Stimulated activated CD4-positive, alpha-beta T cell treated with anti-CD3 and anti-CD28 coated beads, Interleukin-4, amount 100 ng/mL, for 4 hours (primary cell): ENCODE results near the gene RAB6B.

Source experiments
- DNase-seq, 2 experiments: peaks; one replicate each; pipeline ENCODE4 v3.0.0-alpha.2; 2020

The RAB6B gene

DNA sequence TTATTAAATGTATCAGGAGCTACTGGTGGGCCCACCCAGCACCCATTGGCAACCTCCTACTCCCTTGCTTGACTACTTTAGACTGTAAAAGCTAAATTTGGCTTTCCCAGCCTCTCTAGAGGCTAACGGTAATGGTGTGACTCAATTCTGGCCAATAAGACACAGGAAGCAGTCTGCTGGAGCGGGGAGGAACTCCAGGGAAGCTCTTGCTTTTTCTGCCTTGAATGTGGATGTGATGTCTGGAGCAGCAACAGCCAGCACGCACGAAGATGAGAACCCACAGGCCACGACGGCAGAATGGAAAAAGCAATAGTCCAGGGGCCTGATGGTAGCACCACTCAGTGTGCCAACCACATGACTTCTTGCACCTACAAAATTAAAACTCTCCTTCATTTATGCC, 39.9 kb downstream of the RAB6B start:
- no peak for DNase-seq

GRCh38 chr3:133855002-133855370, 40.7 kb downstream of the RAB6B start:
- no peak for DNase-seq

- DNase-seq = no peak
Observed at GRCh38 chr3:133854264-133855001, 41.2 kb downstream of the RAB6B start.

DNA sequence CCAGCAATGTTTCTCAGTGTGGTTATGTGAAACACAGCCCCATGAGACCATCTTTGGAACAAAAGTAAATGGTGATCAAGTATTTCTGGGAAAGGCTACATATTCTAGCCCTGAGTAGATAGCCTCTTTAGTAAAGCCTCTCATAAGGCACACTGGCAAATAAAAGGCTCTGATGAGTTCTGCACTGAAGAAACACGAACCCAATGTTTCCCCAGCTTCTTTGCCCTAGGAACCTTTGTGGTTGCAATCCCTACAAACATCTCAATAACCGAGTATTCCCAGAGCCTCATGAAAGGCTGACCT, 41.8 kb downstream of the RAB6B start:
- no peak for DNase-seq

GRCh38 chr3:133853063-133853924, 42.4 kb downstream of the RAB6B start:
- no peak for DNase-seq

- DNase-seq = no peak
Observed at GRCh38 chr3:133851931-133852330, 43.8 kb downstream of the RAB6B start.

- DNase-seq = no peak
Observed at GRCh38 chr3:133851266-133851906, 44.3 kb downstream of the RAB6B start.

GRCh38 chr3:133850034-133850433, 45.6 kb downstream of the RAB6B start:
- no peak for DNase-seq

DNA sequence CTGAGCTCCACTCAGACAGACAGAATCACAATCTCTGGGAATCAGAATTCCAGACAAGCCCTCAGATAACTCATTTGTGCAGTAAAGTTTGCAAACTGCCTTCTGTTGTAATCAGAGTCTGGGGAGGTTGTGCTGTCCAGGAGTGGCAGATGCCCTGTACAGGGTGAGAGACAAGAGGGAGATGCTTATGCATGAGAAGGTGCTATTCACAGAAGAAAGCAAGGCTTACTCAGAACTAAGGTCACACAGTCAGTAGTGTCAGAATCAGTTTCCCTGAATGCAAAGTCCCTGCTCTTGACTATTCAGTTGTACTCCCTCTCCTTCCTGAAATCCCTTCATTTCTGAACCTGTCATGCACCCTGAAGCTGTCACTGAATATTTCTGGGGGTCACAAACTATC, 46.3 kb downstream of the RAB6B start:
- DNase-seq = no peak

DNA sequence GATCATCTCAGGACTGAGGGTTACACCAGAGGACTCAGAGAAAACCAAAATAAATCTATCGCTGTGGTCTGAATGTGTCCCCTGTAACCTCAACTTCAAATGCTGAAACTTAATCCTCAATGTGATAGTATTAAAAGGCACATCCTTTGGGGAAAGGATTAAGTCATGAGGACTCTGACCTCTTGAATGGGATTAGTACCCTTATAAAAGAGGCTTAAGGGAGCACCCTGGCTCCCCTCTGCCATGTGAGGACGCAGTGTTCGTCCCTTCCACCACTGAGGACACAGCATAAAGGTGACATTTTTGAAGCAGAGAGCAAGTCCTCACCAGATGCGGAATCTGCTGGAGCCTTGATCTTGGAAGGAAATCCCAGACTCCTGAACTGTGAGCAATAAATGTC, 50.6 kb downstream of the RAB6B start:
- no peak for DNase-seq

- DNase-seq = no peak
Observed at GRCh38 chr3:133843634-133844033, 52.0 kb downstream of the RAB6B start.

GRCh38 chr3:133842158-133842557, 53.5 kb downstream of the RAB6B start:
- no peak for DNase-seq

GRCh38 chr3:133841196-133841595, 54.5 kb downstream of the RAB6B start:
- no peak for DNase-seq

GRCh38 chr3:133840767-133841166, 54.9 kb downstream of the RAB6B start:
- no peak for DNase-seq

- no peak for DNase-seq
Observed at GRCh38 chr3:133840055-133840737, 55.5 kb downstream of the RAB6B start.

DNA sequence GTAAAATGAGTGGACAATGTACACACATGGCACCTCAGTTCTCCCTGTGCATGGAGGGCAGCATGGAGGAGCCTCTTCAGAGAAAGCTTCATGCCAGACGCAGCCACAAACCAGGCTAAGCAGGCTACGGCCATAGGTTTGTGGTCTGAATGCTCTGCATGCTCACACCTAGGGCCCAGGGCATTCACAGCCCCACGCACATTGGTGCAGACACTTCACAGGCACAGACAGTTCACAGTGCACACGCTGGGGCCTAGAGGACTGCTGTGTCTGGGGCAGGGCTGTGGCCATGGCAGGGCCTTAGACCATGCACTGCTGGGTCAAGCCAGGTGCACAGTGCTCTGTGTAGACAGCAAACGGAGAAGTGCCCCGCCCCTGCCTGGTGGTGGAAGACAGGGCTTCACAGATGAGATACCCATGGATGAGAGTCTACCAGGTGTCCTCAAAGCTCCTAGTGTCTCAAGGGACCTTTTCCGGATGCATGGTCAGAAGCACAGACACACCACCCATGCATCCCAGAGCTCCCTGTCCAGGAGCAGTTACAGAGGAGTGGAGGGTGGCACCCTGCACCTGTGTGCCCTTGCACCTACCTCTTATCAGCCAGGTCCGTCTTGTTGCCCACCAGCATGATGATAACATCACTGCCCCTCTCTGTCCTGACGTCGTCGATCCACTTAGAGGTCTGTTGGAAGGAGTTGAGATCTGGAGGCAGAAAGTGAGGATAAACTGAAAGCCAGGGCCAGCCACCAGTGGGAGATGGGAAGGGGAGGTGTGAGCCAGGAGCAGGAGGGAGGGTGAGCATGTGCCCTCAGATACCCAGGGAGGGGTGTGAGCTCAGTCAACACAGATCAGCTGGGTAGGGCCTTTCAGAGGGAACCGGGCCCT, 56.5 kb downstream of the RAB6B start:
- DNase-seq = no peak

DNA sequence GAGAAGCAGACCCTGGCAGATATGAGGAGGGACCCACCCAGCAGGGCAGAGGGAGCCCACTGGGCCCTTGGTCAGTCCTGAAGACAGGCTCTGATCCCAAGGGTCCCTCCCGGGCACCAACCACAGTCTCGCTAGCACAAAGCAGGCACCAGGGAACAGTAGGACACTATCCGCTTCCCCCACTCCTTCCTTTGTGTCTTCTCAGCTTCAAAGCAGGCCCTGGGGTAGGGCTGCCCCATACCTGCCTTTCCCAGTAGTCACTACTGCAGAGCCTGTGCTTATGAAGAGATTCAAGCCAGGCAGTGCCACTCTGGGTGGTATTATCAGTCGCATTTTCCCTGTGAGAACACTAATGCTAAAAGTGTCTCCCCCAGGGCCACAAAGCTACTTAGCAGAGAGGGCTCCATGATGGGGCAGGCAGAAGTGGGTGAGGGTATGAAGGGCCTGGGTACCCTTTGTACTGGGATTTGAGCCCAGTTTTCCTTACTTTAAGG, 57.3 kb downstream of the RAB6B start:
- DNase-seq = no peak

DNA sequence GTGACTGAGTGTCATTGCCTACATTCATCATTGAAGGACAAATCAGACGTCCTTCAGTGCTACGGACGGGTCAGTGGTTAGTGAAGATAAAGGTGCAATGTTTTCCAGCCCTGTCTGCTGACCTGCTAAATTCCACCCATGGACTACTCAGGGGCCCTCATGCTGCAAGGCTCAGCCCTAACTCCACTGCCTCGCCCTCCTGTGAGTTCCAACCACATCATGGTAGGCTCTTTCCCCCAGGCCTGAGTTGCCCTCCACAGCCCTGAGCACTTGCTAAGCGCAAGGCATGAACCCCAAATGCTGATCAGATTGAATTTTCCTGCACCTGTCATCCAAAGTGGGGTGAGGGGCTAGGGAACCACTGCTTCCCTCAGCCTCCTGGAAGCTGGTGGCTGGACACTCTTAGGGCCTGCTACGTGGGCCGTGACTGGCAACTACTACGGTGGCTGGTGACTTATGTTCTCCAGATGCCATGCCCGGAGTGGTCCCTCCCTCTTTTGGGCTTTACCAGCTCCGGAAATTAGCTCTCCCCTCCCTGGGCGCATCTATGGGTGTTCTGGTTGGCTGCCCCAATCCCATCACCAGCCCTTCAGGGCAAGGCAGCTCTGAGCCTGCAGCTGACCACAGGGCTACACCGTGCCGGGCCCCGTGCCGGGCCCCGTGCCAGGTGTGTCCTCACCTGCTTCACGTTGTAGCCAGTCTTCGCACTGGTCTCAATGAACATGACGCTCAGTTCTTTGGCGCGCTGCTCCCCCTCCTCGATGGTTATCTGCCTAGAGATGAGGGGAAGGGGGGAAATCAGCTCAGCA, 58.0 kb downstream of the RAB6B start:
- DNase-seq = no peak

DNA sequence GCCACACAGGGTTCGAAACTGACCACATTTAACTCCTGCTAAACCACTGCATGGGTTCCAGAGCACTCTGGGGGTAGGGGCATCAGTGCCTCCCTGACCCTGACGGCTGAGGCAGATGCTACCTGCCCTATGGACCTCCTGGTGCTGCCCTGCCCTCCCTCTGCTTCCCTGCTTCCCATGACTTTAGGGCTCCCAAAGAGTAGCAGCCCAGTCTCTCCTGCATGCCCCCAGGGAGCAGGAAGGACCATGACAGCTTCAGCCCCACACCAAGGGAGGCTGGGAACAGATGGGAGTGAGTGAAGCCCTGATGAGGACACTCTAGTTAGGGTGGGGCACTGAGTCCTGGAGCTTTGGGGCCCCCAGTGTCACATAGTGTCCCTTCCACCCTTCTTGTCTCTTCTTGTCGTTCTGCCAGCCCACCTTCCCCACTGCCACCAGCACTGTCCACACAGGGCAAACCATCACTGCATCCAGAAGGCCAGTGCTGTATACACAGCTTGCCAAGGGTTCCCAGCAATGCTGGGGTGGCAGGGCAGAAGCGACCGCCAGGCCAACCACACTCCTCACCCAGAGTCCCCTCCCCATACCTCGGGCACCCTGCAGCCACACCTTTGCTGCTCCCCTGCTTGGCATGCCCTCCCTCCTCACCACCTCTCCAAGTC, 59.1 kb downstream of the RAB6B start:
- DNase-seq = no peak

GRCh38 chr3:133835961-133836360, 59.7 kb downstream of the RAB6B start:
- DNase-seq = no peak

GRCh38 chr3:133835418-133835743, 60.3 kb downstream of the RAB6B start:
- no peak for DNase-seq
